HFF-Myc (cell line): ENCODE data around the gene STXBP6.
A peak's percentile ranks its signal among the peaks of the same experiment; 100 is the strongest.

Experiments used
- DNase-seq: peaks from one replicate; pipeline ENCODE4 v3.0.0-alpha.2; 2011; ENCODE audit warnings: low read depth; ENCODE audit errors: extremely low read depth
- H3K4me3 ChIP-seq: replicated peaks from 2 replicates; pipeline ENCODE4 v1.5.1; 2011; ENCODE audit warnings: low read depth, mild to moderate bottlenecking, control low read depth, low read length
- CTCF ChIP-seq: IDR thresholded peaks from 2 replicates; pipeline ENCODE4 v1.5.1; 2012; ENCODE audit warnings: mild to moderate bottlenecking, low read depth, low read length, control low read depth; ENCODE audit errors: missing control alignments

Gene STXBP6

DNA sequence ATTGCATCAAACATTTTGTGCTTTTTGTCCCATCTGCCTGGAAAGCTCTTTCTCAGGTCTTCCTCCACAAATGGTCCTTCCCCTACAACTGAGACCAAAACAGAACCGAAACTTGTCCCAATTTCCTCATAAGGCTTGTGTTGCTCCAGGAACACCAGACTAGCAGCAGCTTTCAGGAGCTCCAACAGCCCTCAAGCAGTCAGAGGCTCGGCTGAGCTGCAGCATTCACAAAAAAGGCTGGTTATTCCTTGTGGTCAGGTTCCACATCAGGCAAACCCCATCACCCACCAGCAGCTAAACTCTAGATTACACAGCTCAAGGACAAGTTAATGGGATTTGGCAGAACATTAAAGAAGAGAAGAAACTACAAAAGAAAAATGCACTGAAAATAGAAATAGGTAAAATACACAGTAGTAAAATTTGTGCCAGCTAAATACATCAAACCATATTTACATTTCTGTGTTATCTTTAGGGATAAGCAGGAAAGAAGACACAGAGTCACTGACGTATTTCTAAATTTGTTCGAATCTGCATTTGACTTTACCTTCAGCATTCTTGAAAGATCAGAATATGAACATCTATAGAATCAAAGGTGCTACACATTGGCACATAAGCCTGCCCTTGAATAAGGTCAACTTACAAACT is 141.2 kb downstream of the STXBP6 start:
- H3K4me3 ChIP-seq, result no peak overlapping the region
- no peak for DNase-seq
- TF ChIP-seq CTCF, result no peak

DNA sequence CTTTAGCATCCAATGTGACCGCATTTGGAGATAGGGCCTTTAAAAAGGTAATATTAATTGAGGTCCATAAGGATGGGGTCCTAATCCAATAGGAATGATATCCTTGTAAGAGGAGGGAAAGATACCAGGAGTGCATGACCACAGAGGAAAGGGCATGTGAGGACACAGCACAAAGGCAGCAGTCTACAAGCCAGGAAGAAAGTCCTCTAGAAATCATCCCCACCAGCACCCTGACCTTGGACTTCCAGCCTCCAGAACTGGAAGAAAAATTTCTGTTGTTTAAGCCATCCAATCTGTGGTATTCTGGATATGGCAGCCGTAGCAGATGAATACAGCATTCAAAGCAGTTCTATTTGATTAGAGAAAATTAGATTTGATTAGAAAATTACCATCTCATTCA is 145.4 kb downstream of the STXBP6 start:
- no peak overlapping the region for H3K4me3 ChIP-seq
- no peak for TF ChIP-seq CTCF
- DNase-seq, result no peak

DNA sequence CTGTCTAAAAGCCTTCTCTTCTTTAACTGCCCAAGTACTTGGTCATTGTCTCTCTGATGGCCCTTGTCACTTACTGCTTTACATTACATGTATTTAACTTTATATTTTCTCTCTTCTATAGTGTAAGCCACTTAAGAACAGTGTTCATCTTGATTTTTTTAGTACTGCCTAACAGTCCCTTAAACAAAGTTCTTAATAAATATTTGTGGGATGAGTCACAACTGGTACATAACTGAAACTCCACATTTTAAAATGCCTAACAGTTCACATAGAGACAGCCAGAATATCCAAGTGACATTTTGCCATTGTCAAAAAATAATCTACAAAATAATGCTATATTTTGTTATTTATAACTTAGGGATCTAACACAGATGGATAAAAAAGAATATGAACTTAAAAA is 146.6 kb downstream of the STXBP6 start:
- TF ChIP-seq CTCF, result no peak
- H3K4me3 ChIP-seq, result no peak overlapping the region

DNA sequence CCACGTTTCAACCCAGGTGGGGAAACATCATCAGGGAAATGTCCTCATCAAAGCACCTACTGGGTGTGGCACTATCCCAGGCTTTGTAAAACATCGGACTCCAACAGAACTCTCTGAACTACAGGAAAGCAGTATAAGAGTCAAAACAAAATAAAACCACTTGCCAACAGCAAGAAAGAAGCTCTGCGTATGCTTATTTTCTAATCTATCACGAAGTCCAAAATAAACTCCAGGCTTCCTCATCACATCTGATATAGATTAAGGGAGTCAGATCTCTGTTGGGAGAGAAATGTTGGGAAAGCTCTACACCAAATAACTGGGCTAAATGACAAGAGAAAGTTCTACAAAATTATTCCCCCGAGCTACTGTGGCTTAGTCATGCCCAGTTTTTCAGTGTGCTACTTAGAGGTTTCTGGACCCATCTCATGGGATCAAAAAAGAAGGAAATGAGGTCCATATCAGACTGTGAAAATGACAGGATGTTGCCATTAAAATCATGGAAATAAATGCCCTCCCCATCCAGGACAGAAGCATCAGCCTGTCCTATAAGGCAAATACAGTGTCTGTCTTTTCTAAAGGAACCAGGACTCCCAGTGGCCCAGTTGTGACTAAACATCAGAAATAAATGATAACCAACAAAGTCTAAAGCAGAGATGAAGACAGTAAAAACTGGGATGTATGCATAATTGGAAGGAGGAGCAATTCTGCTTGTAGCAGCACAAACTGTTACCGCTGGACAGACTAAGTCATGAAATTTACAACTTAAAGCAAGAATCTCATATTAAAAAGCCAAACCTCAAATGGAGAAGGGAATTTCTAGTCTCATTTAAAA is 149.5 kb downstream of the STXBP6 start:
- peak overlapping the region; percentile 6 for H3K4me3 ChIP-seq
- DNase-seq, result peak; percentile 58
- no peak for TF ChIP-seq CTCF

More for the DNA sequence above, 146.6 kb downstream of the STXBP6 start:
- DNase-seq, result peak; percentile 29

DNA sequence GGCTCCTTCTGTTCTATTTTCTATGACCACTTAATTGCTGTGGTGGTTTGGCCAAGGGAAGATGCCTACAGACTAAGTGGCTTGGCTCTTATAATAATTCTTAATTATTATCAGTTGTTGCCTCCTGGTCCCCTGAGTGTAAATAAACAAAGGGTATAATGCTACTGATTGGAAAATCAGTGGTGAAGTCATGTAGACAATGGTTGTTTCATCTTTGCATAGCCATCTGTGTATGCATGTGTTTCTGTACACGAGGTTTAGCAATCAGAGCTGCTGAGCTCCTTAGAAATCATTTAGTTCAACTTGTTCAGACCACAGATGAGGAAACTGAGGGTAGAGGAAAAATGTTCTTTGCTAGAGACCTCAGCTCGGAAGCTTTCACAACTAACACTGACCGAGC is 152.2 kb downstream of the STXBP6 start:
- no peak for DNase-seq
- no peak overlapping the region for H3K4me3 ChIP-seq
- TF ChIP-seq CTCF, result no peak

- H3K4me3 ChIP-seq, result no peak overlapping the region
- TF ChIP-seq CTCF, result no peak
- DNase-seq, result no peak
Measured at GRCh38 chr14:24895622-24896021, 154.3 kb downstream of the STXBP6 start.

DNA sequence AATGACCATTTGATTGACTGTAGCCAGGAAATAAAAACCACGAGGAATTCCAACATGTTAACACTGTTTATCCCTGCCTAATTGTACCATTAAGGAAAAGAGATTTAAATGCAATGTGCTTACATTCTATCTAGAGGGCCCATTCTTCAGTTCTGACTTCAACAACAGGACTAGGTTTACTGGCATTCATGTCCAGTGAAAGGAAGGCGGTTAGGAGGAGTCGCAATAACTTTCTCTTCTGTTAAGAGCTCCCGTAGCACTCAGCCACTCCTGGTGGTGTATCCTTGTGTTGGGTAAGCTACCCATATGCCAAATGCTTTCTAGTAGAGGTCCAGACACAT is 154.7 kb downstream of the STXBP6 start:
- no peak for DNase-seq
- no peak for TF ChIP-seq CTCF
- H3K4me3 ChIP-seq, result no peak overlapping the region
